IMR-90 (cell line): ENCODE data around the gene ARHGAP15. TPM values are rescaled to one million over a fixed set of nuclear protein-coding genes. Genes with fewer than 3 reads are reported as not detected.

Experiments used
- ATAC-seq: fragments of 200-7000 bp; cut with Tn5 transposase; 2 replicates; pipeline ENCODE4 v1.9.1; 2020; ENCODE audit warnings: low read depth, mild to moderate bottlenecking, moderate library complexity
- BruUV-seq: library from RNA; stranded (reverse); fragments of 400-500 nt; replicated peaks from 2 replicates; lab custom pipeline; 2021; lab: Mats Ljungman, UMichigan
- CTCF ChIA-PET: fragments of 300-600 bp; formaldehyde crosslinking; extraction: SDS; loops from one replicate; lab custom pipeline; 2021; ENCODE audit warnings: antibody characterized with exemption; lab: Yijun Ruan, JAX
- POLR2A ChIA-PET: fragments of 300-600 bp; sonication (Branson Sonifier 250); formaldehyde crosslinking; loops from one replicate; lab custom pipeline; 2022; ENCODE audit warnings: antibody characterized with exemption; ENCODE audit not compliant: unreplicated experiment; lab: Charles Lee
- DNase-seq: peaks from one replicate; pipeline ENCODE4 v3.0.0; 2013
- H2AFZ ChIP-seq: replicated peaks from 2 replicates; pipeline ENCODE3; 2013; ENCODE audit warnings: low read length, mild to moderate bottlenecking; ENCODE audit not compliant: poor library complexity
- H2AK5ac ChIP-seq: 2 replicates; pipeline ENCODE4 v1.6.1; 2013; ENCODE audit warnings: low read depth, low read length, inconsistent platforms
- H2AK9ac ChIP-seq: replicated peaks from 2 replicates; pipeline ENCODE3; 2013; ENCODE audit warnings: mild to moderate bottlenecking, low read depth, low read length, moderate library complexity; ENCODE audit not compliant: poor library complexity
- H2BK120ac ChIP-seq: 2 replicates; pipeline ENCODE4 v1.6.1; 2013; ENCODE audit warnings: low read depth, low read length, inconsistent platforms
- H2BK15ac ChIP-seq: 3 replicates; pipeline ENCODE4 v1.6.1; 2013; ENCODE audit warnings: low read depth, low read length, inconsistent platforms
- H2BK20ac ChIP-seq: 2 replicates; pipeline ENCODE4 v1.6.1; 2013; ENCODE audit warnings: low read depth, mild to moderate bottlenecking, inconsistent platforms, low read length, moderate library complexity
- H2BK5ac ChIP-seq: 2 replicates; pipeline ENCODE4 v1.6.1; 2013; ENCODE audit warnings: mild to moderate bottlenecking, low read depth, low read length, inconsistent platforms; ENCODE audit not compliant: poor library complexity, severe bottlenecking
- H3K14ac ChIP-seq: replicated peaks from 2 replicates; pipeline ENCODE4 v1.6.1; 2013; ENCODE audit warnings: low read depth, low read length, inconsistent platforms
- H3K18ac ChIP-seq: 2 replicates; pipeline ENCODE4 v1.6.1; 2013; ENCODE audit warnings: low read depth, low read length, control low read depth
- H3K23ac ChIP-seq: 2 replicates; pipeline ENCODE4 v1.6.1; 2013; ENCODE audit warnings: low read depth, low read length, inconsistent platforms
- H3K27ac ChIP-seq: 2 replicates; pipeline ENCODE4 v1.5.1; 2013; ENCODE audit warnings: mild to moderate bottlenecking, control low read depth, low read length; ENCODE audit not compliant: insufficient read depth
- H3K27me3 ChIP-seq: 2 replicates; pipeline ENCODE4 v1.6.1; 2013; ENCODE audit warnings: low read length; ENCODE audit not compliant: control insufficient read depth, insufficient read depth
- H3K36me3 ChIP-seq: 2 replicates; pipeline ENCODE4 v1.6.1; 2013; ENCODE audit warnings: low read length, mixed read lengths; ENCODE audit not compliant: control insufficient read depth, insufficient read depth
- H3K4ac ChIP-seq: 2 replicates; pipeline ENCODE4 v1.6.1; 2013; ENCODE audit warnings: low read depth, low read length, inconsistent platforms
- H3K4me1 ChIP-seq: 2 replicates; pipeline ENCODE4 v1.6.1; 2013; ENCODE audit warnings: low read length, mixed read lengths; ENCODE audit not compliant: control insufficient read depth, insufficient read depth
- H3K4me2 ChIP-seq: 2 replicates; pipeline ENCODE4 v1.6.1; 2013; ENCODE audit warnings: low read depth, mild to moderate bottlenecking, control low read depth, low read length, moderate library complexity
- H3K4me3 ChIP-seq: 2 replicates; pipeline ENCODE4 v1.5.1; 2013; ENCODE audit warnings: low read depth, mild to moderate bottlenecking, control low read depth, low read length, moderate library complexity; ENCODE audit not compliant: insufficient read depth
- H3K56ac ChIP-seq: 2 replicates; pipeline ENCODE4 v1.6.1; 2013; ENCODE audit warnings: low read length, inconsistent platforms; ENCODE audit not compliant: insufficient read depth; ENCODE audit errors: extremely low read depth
- H3K79me1 ChIP-seq, 2 experiments: 2 replicates each; pipeline ENCODE4 v1.6.1; 2013; ENCODE audit warnings: low read length in 2 of 2, inconsistent platforms in 1 of 2, low read depth in 1 of 2
- H3K9ac ChIP-seq: 2 replicates; pipeline ENCODE4 v1.6.1; 2013; ENCODE audit warnings: low read depth, low read length, control low read depth
- H3K9me1 ChIP-seq: 2 replicates; pipeline ENCODE4 v1.6.1; 2013; ENCODE audit warnings: low read length, inconsistent platforms; ENCODE audit not compliant: insufficient read depth
- H3K9me3 ChIP-seq: 2 replicates; pipeline ENCODE4 v1.6.1; 2013; ENCODE audit warnings: low read length; ENCODE audit not compliant: control insufficient read depth, insufficient read depth
- H4K20me1 ChIP-seq: 2 replicates; pipeline ENCODE4 v1.6.1; 2013; ENCODE audit warnings: low read length, inconsistent platforms; ENCODE audit not compliant: insufficient read depth
- H4K5ac ChIP-seq: 2 replicates; pipeline ENCODE4 v1.6.1; 2013; ENCODE audit warnings: mild to moderate bottlenecking, low read depth, low read length, control low read depth
- H4K8ac ChIP-seq, 2 experiments: 2 replicates each; pipeline ENCODE4 v1.6.1; 2013; ENCODE audit warnings: low read depth in 2 of 2, low read length in 2 of 2, control low read depth in 1 of 2, inconsistent platforms in 1 of 2
- H4K91ac ChIP-seq: 2 replicates; pipeline ENCODE4 v1.6.1; 2013; ENCODE audit warnings: low read depth, low read length, inconsistent platforms; ENCODE audit not compliant: insufficient read depth
- MXI1 ChIP-seq: IDR thresholded peaks from 2 replicates; pipeline ENCODE4 v1.6.1; 2012; ENCODE audit warnings: low read depth, mild to moderate bottlenecking, low read length, moderate library complexity, borderline replicate concordance
- POLR2A ChIP-seq: IDR thresholded peaks from 2 replicates; pipeline ENCODE4 v1.6.1; 2012; ENCODE audit warnings: mild to moderate bottlenecking, low read depth, low read length
- RAD21 ChIP-seq: IDR thresholded peaks from 2 replicates; pipeline ENCODE4 v1.6.1; 2012; ENCODE audit warnings: low read length, improper control_type of control experiment
- SMC3 ChIP-seq: fragments of 150-350 bp; IDR thresholded peaks from 2 replicates; pipeline ENCODE4 v1.6.1; 2016; ENCODE audit warnings: low read depth, mild to moderate bottlenecking, antibody characterized with exemption, low read length, moderate library complexity
- WGBS, 2 experiments: methylation state at CpG; one replicate each; pipeline versions ENCODE4 v1.1.5 to v1.1.7; 2013; ENCODE audit warnings: missing lambda C conversion rate in 2 of 2; ENCODE audit not compliant: insufficient read length in 1 of 2; ENCODE audit errors: extremely low coverage in 2 of 2; 5-methylcytosine and 5-hydroxymethylcytosine counted together
- dilution Hi-C: fragments of 300-500 bp; cut with HindIII; formaldehyde crosslinking; loops from one replicate; pipeline ENCODE4 v1.14.3; 2018; ENCODE audit warnings: low sequenced_read_pairs; ENCODE audit not compliant: unreplicated experiment
- in situ Hi-C: fragments of 300-500 bp; cut with MboI; formaldehyde crosslinking; loops from 3 replicates; pipeline ENCODE4 v1.14.3; 2019; ENCODE audit warnings: low sequenced_read_pairs, inconsistent platforms, mixed read lengths
- intact Hi-C: fragments of 100-400 bp; cut with micrococcal nuclease; formaldehyde crosslinking; loops from 2 replicates; pipeline ENCODE4 v1.10.0; 2022
- polyA plus RNA-seq, 3 experiments: library from polyadenylated mRNA; depleted of rRNA; stranded (reverse); fragments of >200 nt; gene quantifications; 2 replicates each; pipeline ENCODE4 v1.2.3, GENCODE V29; 2012; ENCODE audit warnings: low replicate concordance in 1 of 3
- total RNA-seq: library from RNA; depleted of rRNA; stranded (reverse); fragments of >200 nt; gene quantifications from 2 replicates; pipeline ENCODE4 v1.2.3, GENCODE V29; 2012

The ARHGAP15 gene
- total and polyA plus RNA-seq, 2 of the 4 experiments (the other 2 are of a cell fraction) = not detected

DNA sequence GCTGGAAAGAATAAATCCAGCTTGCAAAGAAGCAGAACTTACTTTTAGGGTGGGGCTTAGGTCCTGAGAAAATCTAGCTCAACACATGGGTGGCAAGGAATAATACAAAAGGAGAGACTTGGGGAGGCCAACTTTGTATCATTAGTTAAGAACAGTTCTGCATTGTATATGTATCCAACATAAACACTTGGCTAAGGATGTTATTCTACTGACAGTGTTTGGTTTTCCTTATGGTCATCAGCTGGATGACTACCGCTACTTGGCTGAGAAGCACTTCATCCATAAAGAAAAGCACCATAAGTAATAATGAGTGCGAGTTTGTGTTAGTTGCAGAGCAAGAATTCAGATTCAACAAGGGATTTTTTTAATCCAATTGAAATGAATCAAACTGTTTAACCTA is 614.9 kb downstream of the ARHGAP15 start:
- DNase-seq (peak; percentile 41), ATAC-seq (peak; percentile 27; the same call in 1 of the 2 replicates)
- in situ Hi-C loops = no loop called here
- H3K18ac ChIP-seq = no peak overlapping the region
- H4K91ac ChIP-seq = no peak overlapping the region
- H3K79me1 ChIP-seq = no peaks in the 10 kb centered on the region
- H3K14ac ChIP-seq = no peak overlapping the region
- H3K27me3 ChIP-seq = no peaks in the 10 kb centered on the region
- H3K9me3 ChIP-seq = no peaks in the 10 kb centered on the region
- H2BK15ac ChIP-seq = no peak overlapping the region
- H2BK20ac ChIP-seq = no peak overlapping the region
- no peak overlapping the region for H4K8ac ChIP-seq
- H3K9me1 ChIP-seq = no peaks in the 10 kb centered on the region
- no peaks in the 10 kb centered on the region for H4K20me1 ChIP-seq
- no peak overlapping the region for H3K27ac ChIP-seq
- H4K5ac ChIP-seq = no peak overlapping the region
- BruUV-seq = no TSS peak
- no peak overlapping the region for H3K9ac ChIP-seq
- H3K4ac ChIP-seq = no peak overlapping the region
- no peak overlapping the region for H3K4me3 ChIP-seq
- H3K4me2 ChIP-seq = no peak overlapping the region
- H3K36me3 ChIP-seq = no peaks in the 10 kb centered on the region
- dilution Hi-C loops = no loop called here
- no CpG with 5 or more reads among the region's 2 CpGs for WGBS, 2 experiments
- no peak overlapping the region for H2AFZ ChIP-seq
- H3K23ac ChIP-seq = no peak overlapping the region
- no peak for TF ChIP-seq MXI1
- TF ChIP-seq SMC3 = no peak
- no peak for TF ChIP-seq RAD21
- TF ChIP-seq POLR2A = no peak
- H2BK120ac ChIP-seq = no peak overlapping the region
- ChIA-PET CTCF (interaction anchor here (1.0 kb wide), 1 partner anchor 18 kb away, joined by 3 read pairs; no protein-coding TSS in a partner anchor), POLR2A (no interaction called here)
- no peak overlapping the region for H2AK9ac ChIP-seq
- no peak overlapping the region for H2AK5ac ChIP-seq
- H3K4me1 ChIP-seq = no peaks in the 10 kb centered on the region; the same call in 1 of the 2 replicates
- H3K56ac ChIP-seq = no peak overlapping the region
- no peak overlapping the region for H2BK5ac ChIP-seq
- intact Hi-C loops = no loop called here
